GM12878 (cell line): ENCODE measurements around the gene SEMA4C. TPM values are rescaled to one million over a fixed set of nuclear protein-coding genes. Genes with fewer than 3 reads are reported as not detected.

Experiments used
- BCLAF1 ChIP-seq: fragments of 450-650 bp; IDR thresholded peaks from 2 replicates; pipeline ENCODE4 v1.6.1; 2017; ENCODE audit warnings: antibody characterized with exemption, mild to moderate bottlenecking, moderate library complexity
- CBFB ChIP-seq: IDR thresholded peaks from 2 replicates; pipeline ENCODE4 v1.6.1; 2016; ENCODE audit warnings: antibody characterized with exemption, low read depth
- CBX3 ChIP-seq: fragments of 200-600 bp; sonication (generic); IDR thresholded peaks from 2 replicates; pipeline ENCODE4 v1.6.1; 2016; ENCODE audit warnings: low read depth, borderline replicate concordance
- CEBPB ChIP-seq, 2 experiments: fragments of 150-350 bp in 1 of 2; IDR thresholded peaks; 2 replicates each; pipeline ENCODE4 v1.6.1; 2012 to 2014; ENCODE audit warnings: low read depth in 2 of 2, low read length in 2 of 2, borderline replicate concordance in 1 of 2, inconsistent platforms in 1 of 2
- HCFC1 ChIP-seq: fragments of 150-350 bp; IDR thresholded peaks from 2 replicates; pipeline ENCODE4 v1.6.1; 2014; ENCODE audit warnings: low read length
- HSF1 ChIP-seq: fragments of 150-350 bp; IDR thresholded peaks from 2 replicates; pipeline ENCODE4 v1.6.1; 2014; ENCODE audit warnings: mild to moderate bottlenecking, low read depth, low read length
- JUND ChIP-seq: IDR thresholded peaks from 2 replicates; pipeline ENCODE4 v1.6.1; 2012; ENCODE audit warnings: low read depth, mild to moderate bottlenecking, low read length, improper control_type of control experiment, moderate library complexity
- NFIC ChIP-seq: IDR thresholded peaks from 2 replicates; pipeline ENCODE4 v1.6.1; 2012; ENCODE audit warnings: low read depth, mild to moderate bottlenecking, inconsistent platforms, low read length, moderate library complexity
- NR2F1 ChIP-seq: fragments of 450-650 bp; conservative IDR thresholded peaks from 2 replicates; pipeline ENCODE4 v1.6.1; 2017; ENCODE audit warnings: mild to moderate bottlenecking
- RCOR1 ChIP-seq: conservative IDR thresholded peaks from 2 replicates; pipeline ENCODE4 v1.6.1; 2012; ENCODE audit warnings: low read depth, low read length, improper control_type of control experiment
- REST ChIP-seq: IDR thresholded peaks from 2 replicates; pipeline ENCODE4 v1.6.1; 2012; ENCODE audit warnings: mild to moderate bottlenecking, low read depth, low read length
- SIX5 ChIP-seq: IDR thresholded peaks from 2 replicates; pipeline ENCODE4 v1.6.1; 2011; ENCODE audit warnings: mild to moderate bottlenecking, low read depth, low read length, moderate library complexity; ENCODE audit not compliant: severe bottlenecking
- SMARCA5 ChIP-seq: fragments of 450-650 bp; IDR thresholded peaks from 2 replicates; pipeline ENCODE4 v1.6.1; 2017; ENCODE audit warnings: mild to moderate bottlenecking
- STAT3 ChIP-seq: IDR thresholded peaks from 2 replicates; pipeline ENCODE4 v1.6.1; 2011; ENCODE audit warnings: low read depth, low read length, improper control_type of control experiment
- TAF1 ChIP-seq: IDR thresholded peaks from 2 replicates; pipeline ENCODE4 v1.6.1; 2011; ENCODE audit warnings: mild to moderate bottlenecking, low read depth, low read length, borderline replicate concordance
- TCF7 ChIP-seq: IDR thresholded peaks from 2 replicates; pipeline ENCODE4 v1.6.1; 2014; ENCODE audit warnings: antibody characterized with exemption, borderline replicate concordance
- YY1 ChIP-seq: IDR thresholded peaks from 2 replicates; pipeline ENCODE4 v1.6.1; 2011; ENCODE audit warnings: low read depth, mild to moderate bottlenecking, low read length
- ZBTB4 ChIP-seq: fragments of 450-650 bp; formaldehyde crosslinking; IDR thresholded peaks from 2 replicates; pipeline ENCODE4 v1.4.0; 2022; ENCODE audit warnings: mild to moderate bottlenecking, moderate library complexity
- ZNF622 ChIP-seq: fragments of 450-650 bp; IDR thresholded peaks from 2 replicates; pipeline ENCODE4 v1.6.1; 2017; ENCODE audit warnings: mild to moderate bottlenecking, inconsistent platforms
- ZZZ3 ChIP-seq: IDR thresholded peaks from 2 replicates; pipeline ENCODE4 v1.6.1; 2011; ENCODE audit warnings: low read depth; ENCODE audit not compliant: control insufficient read depth, insufficient read length
- polyA plus RNA-seq, 11 experiments: library from polyadenylated mRNA; depleted of rRNA in 4 of 11; unstranded in 6 of 11; stranded (reverse) in 5 of 11; fragments of >200 nt; fragmentation: Nextera tagmentation in 4 of 11; fragmentation: Illumina TruSeq in 1 of 11; extraction: Ambion mirVana in 4 of 11; extraction: Trizol in 1 of 11; gene quantifications; 1 replicate in 1 of 11; 2 replicates in 10 of 11; pipeline versions ENCODE4 v1.2.1 to v1.2.3, GENCODE V29; 2011 to 2016; ENCODE audit warnings: inconsistent platforms in 2 of 11, missing spikeins in 2 of 11, low read depth in 1 of 11
- total RNA-seq, 4 experiments: library from RNA; depleted of rRNA in 3 of 4; stranded (reverse); fragments of >200 nt in 3 of 4; fragmentation: Illumina TruSeq in 1 of 4; extraction: Trizol in 1 of 4; gene quantifications; 2 replicates each; pipeline versions ENCODE4 v1.2.1 to v1.2.3, GENCODE V29; 2013 to 2021

Gene SEMA4C
- total and polyA plus RNA-seq, 10 of the 15 experiments (the other 5 are each of a cell fraction or from before 2014, with no cell fraction given) = 0.06 to 21.6 (median 6.8) TPM

- TF ChIP-seq BCLAF1 = no peak
- TF ChIP-seq CBFB = 0 out of 2 replicates have a peak, but pooled peaks have one; percentile 22
- no peak for TF ChIP-seq JUND
- TF ChIP-seq HCFC1 = peak; percentile 53
- peak; percentile 52 for TF ChIP-seq NR2F1
- TF ChIP-seq NFIC = no peak
- TF ChIP-seq STAT3 = no peak
- TF ChIP-seq CEBPB (IDR thresholded peaks at IDR 0.05; ENCODE audit: borderline replicate concordance in 1 of 2, low read depth in 2 of 2, low read length in 2 of 2) = no peak
- no peak for TF ChIP-seq TCF7
- TF ChIP-seq ZBTB4 (CRISPR knock-in tag) = no peak
- peak; percentile 94 for TF ChIP-seq SMARCA5
- peak; percentile 10 for TF ChIP-seq SIX5
- peak; percentile 61; the same call in 1 of the 2 replicates for TF ChIP-seq TAF1
- TF ChIP-seq ZZZ3 = no peak
- TF ChIP-seq CBX3 = no peak
- no peak for TF ChIP-seq ZNF622
- peak; percentile 83 for TF ChIP-seq YY1
- TF ChIP-seq REST = no peak
- no peak; the same call in 1 of the 2 replicates for TF ChIP-seq RCOR1
- no peak for TF ChIP-seq HSF1
Measured at GRCh38 chr2:96857667-96858372, 12.1 kb downstream of the SEMA4C start, which contains the start of gene ANKRD39 (continued).
